Astrocyte (in vitro differentiated cells and primary cell): ENCODE data around the gene VAV2. TPM values are rescaled to one million over a fixed set of nuclear protein-coding genes. Genes with fewer than 3 reads are reported as not detected.

ENCODE experiments used
- DNase-seq: peaks from one replicate; pipeline ENCODE4 v3.0.0-alpha.2; 2010; ENCODE audit warnings: low read depth
- FAIRE-seq: peaks from 2 replicates; lab custom pipeline; 2011; peaks lifted over from hg19 to GRCh38; lab: Jason Lieb, UNC
- H2AFZ ChIP-seq: 2 replicates; pipeline ENCODE4 v1.6.0; 2012; ENCODE audit warnings: low read depth, low read length, inconsistent platforms
- H3K27ac ChIP-seq: 2 replicates; pipeline ENCODE4 v1.5.1; 2011; ENCODE audit warnings: low read depth, low read length, inconsistent platforms
- H3K27me3 ChIP-seq: 2 replicates; pipeline ENCODE4 v1.6.0; 2011; ENCODE audit warnings: low read length, inconsistent platforms; ENCODE audit not compliant: insufficient read depth
- H3K36me3 ChIP-seq: 2 replicates; pipeline ENCODE4 v1.5.1; 2011; ENCODE audit warnings: low read length, inconsistent platforms; ENCODE audit not compliant: insufficient read depth
- H3K4me1 ChIP-seq: 2 replicates; pipeline ENCODE4 v1.5.1; 2011; ENCODE audit warnings: low read length, inconsistent platforms; ENCODE audit not compliant: insufficient read depth
- H3K4me2 ChIP-seq: 2 replicates; pipeline ENCODE4 v1.6.0; 2012; ENCODE audit warnings: low read length, inconsistent platforms
- H3K4me3 ChIP-seq: 2 replicates; pipeline ENCODE4 v1.5.1; 2011; ENCODE audit warnings: low read depth, mild to moderate bottlenecking, low read length, inconsistent platforms; ENCODE audit not compliant: insufficient read depth
- H3K79me2 ChIP-seq: 2 replicates; pipeline ENCODE4 v1.6.0; 2012; ENCODE audit warnings: mild to moderate bottlenecking, low read length, inconsistent platforms; ENCODE audit not compliant: insufficient read depth
- H3K9ac ChIP-seq: 2 replicates; pipeline ENCODE4 v1.6.0; 2012; ENCODE audit warnings: mild to moderate bottlenecking, low read length, inconsistent platforms
- H3K9me3 ChIP-seq: 2 replicates; pipeline ENCODE4 v1.5.1; 2012; ENCODE audit warnings: low read depth, mild to moderate bottlenecking, low read length, inconsistent platforms; ENCODE audit not compliant: insufficient read depth
- H4K20me1 ChIP-seq: 2 replicates; pipeline ENCODE4 v1.6.0; 2012; ENCODE audit warnings: low read length, inconsistent platforms; ENCODE audit not compliant: insufficient read depth
- H3K27ac Mint-ChIP-seq: one replicate; pipeline ENCODE4 v1.8.0; 2021; ENCODE audit warnings: mild to moderate bottlenecking, mixed read lengths; ENCODE audit not compliant: unreplicated experiment
- H3K27me3 Mint-ChIP-seq: one replicate; pipeline ENCODE4 v1.8.0; 2021; ENCODE audit warnings: low read depth, mixed read lengths; ENCODE audit not compliant: unreplicated experiment
- H3K36me3 Mint-ChIP-seq: one replicate; pipeline ENCODE4 v1.8.0; 2021; ENCODE audit warnings: low read depth, mixed read lengths; ENCODE audit not compliant: unreplicated experiment
- H3K4me1 Mint-ChIP-seq: one replicate; pipeline ENCODE4 v1.8.0; 2021; ENCODE audit warnings: low read depth, mixed read lengths; ENCODE audit not compliant: unreplicated experiment
- H3K4me3 Mint-ChIP-seq: one replicate; pipeline ENCODE4 v1.8.0; 2021; ENCODE audit warnings: mild to moderate bottlenecking, moderate library complexity, mixed read lengths; ENCODE audit not compliant: unreplicated experiment
- H3K9me3 Mint-ChIP-seq: one replicate; pipeline ENCODE4 v1.8.0; 2021; ENCODE audit warnings: mild to moderate bottlenecking, mixed read lengths; ENCODE audit not compliant: unreplicated experiment
- EZH2 ChIP-seq: IDR thresholded peaks from 2 replicates; pipeline ENCODE4 v1.6.1; 2012; ENCODE audit warnings: mild to moderate bottlenecking, low read length, inconsistent platforms; ENCODE audit not compliant: insufficient read depth
- total RNA-seq: library from RNA; stranded (reverse); gene quantifications from 2 replicates; pipeline ENCODE4 v1.2.1, GENCODE V29; 2021
- TF ChIP-seq, protein P1 (sequence below): IDR thresholded peaks from 2 replicates; pipeline ENCODE4 v1.5.1; 2011; ENCODE audit warnings: low read depth, mild to moderate bottlenecking, inconsistent platforms, low read length, moderate library complexity; ENCODE audit not compliant: insufficient read depth

The VAV2 gene
- total RNA-seq, 1 donor from 2014 or later: 36.5 TPM

DNA sequence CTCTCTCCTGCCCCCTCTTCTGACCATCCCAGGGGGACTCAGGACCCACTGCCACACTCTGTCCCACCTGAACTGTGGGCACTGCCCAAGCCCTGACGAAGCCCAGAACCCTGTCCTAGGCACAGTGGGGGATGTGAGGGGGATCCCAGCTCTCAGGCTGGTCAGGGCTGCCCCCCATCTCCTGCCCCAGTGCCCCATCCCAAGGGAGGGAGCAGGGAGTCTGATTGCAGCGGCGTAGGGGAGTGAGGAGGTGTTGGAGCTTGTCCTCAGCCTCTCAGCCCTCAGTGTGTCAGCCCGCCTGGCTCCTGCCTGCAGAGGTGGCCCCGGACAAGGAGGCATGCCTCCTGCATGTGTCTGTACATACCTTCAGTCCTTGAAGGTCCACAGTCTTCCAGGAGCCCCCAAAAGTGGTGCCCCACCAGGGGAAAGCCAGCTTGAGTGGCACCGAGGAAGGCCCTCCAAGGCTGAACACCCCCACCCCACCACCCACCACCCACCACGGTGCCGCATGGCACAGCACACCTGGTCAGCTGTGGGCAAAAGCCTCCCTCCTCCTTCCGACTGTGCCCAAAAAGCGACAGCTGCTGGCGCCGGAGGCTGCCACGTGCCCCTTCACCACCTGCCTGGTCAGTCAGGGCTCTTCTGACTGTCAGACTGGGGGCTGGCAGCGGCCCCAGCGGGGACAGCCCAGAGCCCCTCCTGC lies 254.9 kb downstream of the VAV2 start:
- Mint-ChIP-seq H3K4me3 (no peak overlapping the region), H3K4me1 (no peaks in the 10 kb centered on the region), H3K27ac (no peak overlapping the region), H3K27me3 (peaks cover 30% of the 10 kb centered on the region), H3K9me3 (no peaks in the 10 kb centered on the region), H3K36me3 (peaks cover 3% of the 10 kb centered on the region)
- Histone ChIP-seq H3K9ac (peak overlapping the region; percentile 35), H3K27me3 (peaks cover 7% of the 10 kb centered on the region), H3K4me3 (no peak overlapping the region), H3K79me2 (no peaks in the 10 kb centered on the region), H2AFZ (no peak overlapping the region), H3K27ac (no peak overlapping the region), H3K4me2 (peak overlapping the region; percentile 83), H3K4me1 (peaks cover 11% of the 10 kb centered on the region), H4K20me1 (no peaks in the 10 kb centered on the region), H3K36me3 (no peaks in the 10 kb centered on the region), H3K9me3 (no peaks in the 10 kb centered on the region)
- FAIRE-seq: no peak
- no peak for TF ChIP-seq EZH2
- TF ChIP-seq, protein P1, sequence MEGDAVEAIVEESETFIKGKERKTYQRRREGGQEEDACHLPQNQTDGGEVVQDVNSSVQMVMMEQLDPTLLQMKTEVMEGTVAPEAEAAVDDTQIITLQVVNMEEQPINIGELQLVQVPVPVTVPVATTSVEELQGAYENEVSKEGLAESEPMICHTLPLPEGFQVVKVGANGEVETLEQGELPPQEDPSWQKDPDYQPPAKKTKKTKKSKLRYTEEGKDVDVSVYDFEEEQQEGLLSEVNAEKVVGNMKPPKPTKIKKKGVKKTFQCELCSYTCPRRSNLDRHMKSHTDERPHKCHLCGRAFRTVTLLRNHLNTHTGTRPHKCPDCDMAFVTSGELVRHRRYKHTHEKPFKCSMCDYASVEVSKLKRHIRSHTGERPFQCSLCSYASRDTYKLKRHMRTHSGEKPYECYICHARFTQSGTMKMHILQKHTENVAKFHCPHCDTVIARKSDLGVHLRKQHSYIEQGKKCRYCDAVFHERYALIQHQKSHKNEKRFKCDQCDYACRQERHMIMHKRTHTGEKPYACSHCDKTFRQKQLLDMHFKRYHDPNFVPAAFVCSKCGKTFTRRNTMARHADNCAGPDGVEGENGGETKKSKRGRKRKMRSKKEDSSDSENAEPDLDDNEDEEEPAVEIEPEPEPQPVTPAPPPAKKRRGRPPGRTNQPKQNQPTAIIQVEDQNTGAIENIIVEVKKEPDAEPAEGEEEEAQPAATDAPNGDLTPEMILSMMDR: no peak
- DNase-seq: no peak

DNA sequence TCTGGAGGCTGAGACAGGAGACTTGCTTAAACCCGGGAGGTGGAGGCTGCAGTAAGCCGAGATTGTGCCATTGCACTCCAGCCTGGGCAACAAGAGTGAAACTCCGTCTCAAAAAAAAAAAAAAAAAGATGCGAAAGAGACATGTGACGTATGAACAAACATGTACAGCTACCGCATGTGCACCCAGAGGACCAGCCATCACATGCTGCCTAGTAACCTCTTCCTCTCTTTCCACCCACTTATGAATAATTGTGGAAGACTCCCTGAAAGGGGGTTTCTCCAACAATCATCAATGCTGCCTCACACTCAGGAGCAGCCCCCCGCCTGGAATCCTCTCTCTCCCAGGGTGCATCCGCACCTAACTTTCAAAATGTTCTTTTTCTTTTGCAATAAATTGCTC lies 256.2 kb downstream of the VAV2 start:
- FAIRE-seq (no peak), DNase-seq (no peak)
- Histone ChIP-seq H3K4me1 (peaks cover 11% of the 10 kb centered on the region), H3K9ac (no peak overlapping the region), H2AFZ (no peak overlapping the region), H3K9me3 (no peaks in the 10 kb centered on the region), H3K79me2 (no peaks in the 10 kb centered on the region), H3K27ac (no peak overlapping the region), H3K36me3 (no peaks in the 10 kb centered on the region), H3K27me3 (peaks cover 7% of the 10 kb centered on the region), H3K4me3 (no peak overlapping the region), H4K20me1 (no peaks in the 10 kb centered on the region), H3K4me2 (no peak overlapping the region)
- Mint-ChIP-seq H3K4me3 (no peak overlapping the region), H3K27me3 (peaks cover 29% of the 10 kb centered on the region), H3K27ac (no peak overlapping the region), H3K9me3 (no peaks in the 10 kb centered on the region), H3K36me3 (peaks cover 3% of the 10 kb centered on the region), H3K4me1 (no peaks in the 10 kb centered on the region)
- TF ChIP-seq, protein P1: no peak
- TF ChIP-seq EZH2: no peak

DNA sequence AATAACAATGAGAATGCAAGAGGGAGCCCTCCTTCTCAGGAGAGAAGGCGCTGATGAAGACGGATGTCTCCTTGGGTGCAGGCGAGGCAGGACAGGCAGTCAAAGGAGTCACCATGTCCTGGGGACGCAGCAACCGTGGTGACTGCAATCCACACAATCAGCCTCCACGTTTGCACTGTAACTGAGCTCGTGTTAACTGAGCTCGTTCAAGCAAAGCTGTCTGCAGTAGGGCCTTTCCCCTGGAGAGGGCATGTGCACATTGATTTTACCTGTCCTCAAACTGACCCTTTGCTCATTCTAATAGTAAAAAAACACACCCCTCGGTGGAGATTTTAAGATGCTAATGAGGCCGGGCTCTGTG lies 256.7 kb downstream of the VAV2 start:
- Mint-ChIP-seq H3K4me1 (no peaks in the 10 kb centered on the region), H3K27ac (no peak overlapping the region), H3K9me3 (no peaks in the 10 kb centered on the region), H3K36me3 (peaks cover 3% of the 10 kb centered on the region), H3K4me3 (no peak overlapping the region), H3K27me3 (peaks cover 29% of the 10 kb centered on the region)
- H3K79me2 ChIP-seq: no peaks in the 10 kb centered on the region
- no peak overlapping the region for H3K4me3 ChIP-seq
- H3K4me2 ChIP-seq: no peak overlapping the region
- no peaks in the 10 kb centered on the region for H3K9me3 ChIP-seq
- no peak for DNase-seq
- no peak overlapping the region for H3K9ac ChIP-seq
- peaks cover 7% of the 10 kb centered on the region for H3K27me3 ChIP-seq
- H2AFZ ChIP-seq: no peak overlapping the region
- no peaks in the 10 kb centered on the region for H4K20me1 ChIP-seq
- no peaks in the 10 kb centered on the region for H3K36me3 ChIP-seq
- FAIRE-seq: no peak
- H3K27ac ChIP-seq: no peak overlapping the region
- TF ChIP-seq EZH2: no peak
- TF ChIP-seq, protein P1: no peak
- H3K4me1 ChIP-seq: peaks cover 11% of the 10 kb centered on the region
